ENCODE results near the gene SGPP1. TPM values are rescaled to one million over a fixed set of nuclear protein-coding genes. Genes with fewer than 3 reads are reported as not detected.

Gene SGPP1
- total and polyA plus RNA-seq, 2 of the 8 experiments (the other 6 are each of a cell fraction or from before 2014, with no cell fraction given): 5.7 to 8.1 TPM

DNA sequence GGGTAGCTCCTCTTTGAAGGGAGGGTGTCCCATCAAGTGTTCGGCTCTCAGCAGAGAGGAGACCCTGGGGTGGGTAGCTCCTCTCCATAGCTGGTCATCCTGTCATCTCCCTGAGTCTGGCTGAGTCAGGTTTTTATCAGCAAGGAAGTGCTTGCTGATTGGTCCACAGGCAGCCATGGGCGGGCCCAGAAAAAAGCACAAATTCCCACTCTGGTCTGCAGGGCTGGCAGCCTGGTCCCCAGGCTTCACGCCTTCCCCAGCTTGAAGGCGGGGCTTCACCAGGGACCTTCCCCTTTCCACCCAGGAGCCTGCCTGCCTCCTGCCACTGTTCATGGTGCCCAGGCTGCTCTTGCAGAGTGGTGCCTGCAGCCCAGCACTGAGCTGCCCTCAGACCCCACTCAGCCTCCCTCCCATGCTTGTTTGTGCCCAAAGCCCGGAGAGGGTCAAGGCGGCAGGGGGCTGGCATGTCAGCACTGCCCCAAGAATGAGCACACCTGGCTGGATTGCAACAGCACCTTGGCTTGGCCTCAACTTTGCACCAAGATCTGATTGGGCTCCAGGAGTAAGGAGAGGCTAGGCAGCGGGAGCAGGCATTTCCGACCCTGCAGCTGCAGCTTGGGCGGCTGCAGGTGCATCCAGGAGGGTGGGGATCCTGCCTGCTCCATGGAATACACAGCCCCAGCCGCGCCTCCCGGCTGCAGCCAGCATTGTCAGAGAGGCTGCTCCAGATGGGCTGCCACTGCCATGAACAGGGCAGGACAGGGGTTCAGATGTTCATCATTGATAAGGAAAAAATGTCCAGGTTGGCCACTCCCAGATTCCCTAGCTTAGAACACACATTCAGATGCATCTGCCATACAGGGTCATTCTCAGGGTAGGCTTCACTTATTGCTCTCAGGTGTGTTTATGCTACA is 64.2 kb downstream of the SGPP1 start:
- POLR2A ChIA-PET (ENCODE audit: partially characterized antibody): interaction anchor here (1.1 to 1.6 kb wide), 2 partner anchors 22 to 24 kb away, joined by 3 to 4 read pairs; partner anchors contain the start of gene WDR89
- H2BK12ac ChIP-seq (ENCODE audit: low read depth, low read length): no peak overlapping the region
- H3K27ac ChIP-seq (ENCODE audit: low read depth, low read length): no peak overlapping the region; the same call in 1 of the 2 replicates
- no peak overlapping the region for H2BK20ac ChIP-seq (ENCODE audit: low read length)
- no peaks in the 10 kb centered on the region for H3K4me1 ChIP-seq (replicated peaks in 1 of 4; ENCODE audit: control insufficient read depth in 3 of 4, insufficient read depth in 4 of 4, low read length in 3 of 4)
- no peak overlapping the region for H2AFZ ChIP-seq (ENCODE audit: low read length)
- H4K5ac ChIP-seq (ENCODE audit: insufficient read length, low read depth, low read length): no peak overlapping the region
- no peak overlapping the region for H3K4ac ChIP-seq (replicated peaks; ENCODE audit: insufficient read length, low read depth, low read length)
- CTCF ChIA-PET (ENCODE audit: partially characterized antibody): interaction anchor here (0.9 to 1.1 kb wide), 2 partner anchors 12 to 107 kb away, joined by 3 to 4 read pairs; no protein-coding TSS in a partner anchor
- H2BK120ac ChIP-seq (replicated peaks; ENCODE audit: low read depth, low read length): no peak overlapping the region
- H3K9ac ChIP-seq (replicated peaks in 1 of 4; ENCODE audit: extremely low read depth in 1 of 4, low read depth in 3 of 4, low read length in 3 of 4): no peak overlapping the region
- DNase-seq (ENCODE audit: low read depth in 1 of 2, low spot score in 2 of 2) (no peak), FAIRE-seq (no peak)
- no peak for TF ChIP-seq KDM5A (IDR thresholded peaks at IDR 0.05; ENCODE audit: low read length)
- TF ChIP-seq TCF12 (IDR thresholded peaks at IDR 0.05; ENCODE audit: low read depth, low read length): no peak
- TF ChIP-seq CHD1 (IDR thresholded peaks at IDR 0.05; ENCODE audit: low read depth, low read length): no peak
- TF ChIP-seq POLR2AphosphoS5 (IDR thresholded peaks at IDR 0.05; ENCODE audit: low read depth, low read length): no peak
- TF ChIP-seq HDAC6 (IDR thresholded peaks at IDR 0.05; ENCODE audit: low read depth, low read length): no peak
- TF ChIP-seq FOSL1 (IDR thresholded peaks at IDR 0.05; ENCODE audit: insufficient read depth, low read depth, low read length): no peak
- no peak for TF ChIP-seq EGR1 (IDR thresholded peaks at IDR 0.05; ENCODE audit: borderline replicate concordance, low read depth, low read length)
- H3K27me3 ChIP-seq (replicated peaks in 1 of 4; ENCODE audit: control insufficient read depth in 3 of 4, extremely low read depth in 1 of 4, insufficient read depth in 3 of 4, low read length in 3 of 4): no peaks in the 10 kb centered on the region
- no peak overlapping the region for H2BK15ac ChIP-seq (ENCODE audit: low read length)
- H4K91ac ChIP-seq (replicated peaks; ENCODE audit: insufficient read length, low read length): no peak overlapping the region
- H3K14ac ChIP-seq (ENCODE audit: insufficient read length): no peak overlapping the region
- WGBS, 2 experiments (ENCODE audit: extremely low coverage in 1 of 2, insufficient coverage in 1 of 2, insufficient read length in 1 of 2, insufficient replicate concordance in 2 of 2, low coverage in 1 of 2, low lambda C conversion rate in 2 of 2, missing lambda C conversion rate in 1 of 2): 89% methylated on average over 12 of the region's 12 CpGs; no CpG with 5 or more reads in 1 of the 2 experiments
- no peaks in the 10 kb centered on the region for H3K79me2 ChIP-seq (ENCODE audit: control insufficient read depth in 1 of 2, insufficient read depth in 2 of 2, low read length in 2 of 2)
- no peaks in the 10 kb centered on the region for H4K20me1 ChIP-seq (replicated peaks in 1 of 2; ENCODE audit: control insufficient read depth in 1 of 2, insufficient read depth in 2 of 2, low read length in 2 of 2)
- H3K23ac ChIP-seq (ENCODE audit: insufficient read length): no peak overlapping the region
- H2BK5ac ChIP-seq (ENCODE audit: low read depth, low read length): no peak overlapping the region
- no peak overlapping the region for H2AK5ac ChIP-seq (ENCODE audit: low read depth, low read length)
- H4K8ac ChIP-seq (ENCODE audit: extremely low read depth, insufficient read depth, low read length): peak overlapping the region; percentile 22; the same call in 1 of the 2 replicates
- H3K23me2 ChIP-seq (ENCODE audit: low read depth, low read length): no peaks in the 10 kb centered on the region
- no peak overlapping the region for H3K56ac ChIP-seq (replicated peaks; ENCODE audit: insufficient read length, low read depth, low read length)
- no peaks in the 10 kb centered on the region for H3K79me1 ChIP-seq (ENCODE audit: low read depth, low read length)
- peaks cover 0 to 9% of the 10 kb centered on the region in 2 experiments; a peak in 2 of 4 replicates for H3K9me3 ChIP-seq (ENCODE audit: insufficient read depth in 2 of 2, low read depth in 1 of 2, low read length in 1 of 2)
- no peak overlapping the region for H3K18ac ChIP-seq (ENCODE audit: extremely low read depth, low read length)
- H3K36me3 ChIP-seq (ENCODE audit: control insufficient read depth in 2 of 4, insufficient read depth in 4 of 4, low read length in 3 of 4): no peaks in the 10 kb centered on the region
- no peak overlapping the region for H3K4me3 ChIP-seq (ENCODE audit: extremely low read depth in 1 of 4, insufficient read depth in 2 of 4, low read depth in 3 of 4, low read length in 4 of 4)
- no peak overlapping the region for H3K4me2 ChIP-seq (ENCODE audit: insufficient read depth in 1 of 2, low read depth in 2 of 2, low read length in 2 of 2)
